Glomerular visceral epithelial cell (primary cell): ENCODE data around the gene DNAH1.
A peak's percentile ranks its signal among the peaks of the same experiment; 100 is the strongest.

Experiments used
- DNase-seq: peaks from one replicate; pipeline ENCODE4 v3.0.0-alpha.2; 2016; ENCODE audit errors: extremely low spot score

DNAH1 gene

DNA sequence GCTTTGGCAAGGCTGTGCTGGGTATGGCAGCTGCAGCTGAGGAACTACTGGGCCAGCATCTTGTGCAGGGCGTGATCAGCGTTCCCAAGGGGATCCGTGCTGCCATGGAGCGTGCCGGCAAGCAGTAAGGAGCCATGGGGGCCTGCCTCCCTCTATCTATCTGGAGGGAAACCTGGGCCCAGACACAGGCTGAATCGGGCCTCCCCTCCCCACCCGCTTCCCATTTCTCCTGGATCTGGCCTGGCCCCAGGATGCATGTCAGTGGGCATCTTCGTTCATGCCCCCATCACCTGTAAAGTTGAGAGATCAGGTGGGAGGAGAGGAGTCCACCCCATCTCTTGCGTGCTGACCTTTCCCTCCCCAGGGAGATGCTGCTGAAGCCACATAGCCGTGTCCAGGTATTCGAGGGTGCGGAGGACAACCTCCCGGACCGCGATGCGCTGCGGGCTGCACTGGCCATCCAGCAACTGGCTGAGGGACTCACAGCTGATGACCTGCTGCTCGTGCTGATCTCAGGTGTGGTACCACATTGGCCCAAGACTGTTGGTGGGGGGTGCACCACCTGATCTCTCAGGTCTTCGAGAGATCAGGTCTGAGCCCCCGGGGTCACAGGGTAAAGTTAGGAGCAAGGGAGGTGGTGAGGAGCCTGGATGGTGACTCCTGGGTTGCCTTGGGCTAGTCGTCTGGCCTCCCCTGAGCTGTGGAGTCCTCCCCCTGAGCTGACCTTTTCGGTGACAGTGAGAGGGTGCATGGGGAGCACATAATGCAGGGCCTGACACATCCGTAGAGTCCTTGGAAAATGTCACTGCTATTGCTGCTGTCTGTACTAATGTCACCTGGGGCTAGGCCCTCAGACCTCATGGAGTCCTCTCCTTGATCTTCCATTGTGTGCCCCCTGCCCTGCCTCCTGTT lies 25.3 kb upstream of the DNAH1 start:
- DNase-seq = no peak

DNA sequence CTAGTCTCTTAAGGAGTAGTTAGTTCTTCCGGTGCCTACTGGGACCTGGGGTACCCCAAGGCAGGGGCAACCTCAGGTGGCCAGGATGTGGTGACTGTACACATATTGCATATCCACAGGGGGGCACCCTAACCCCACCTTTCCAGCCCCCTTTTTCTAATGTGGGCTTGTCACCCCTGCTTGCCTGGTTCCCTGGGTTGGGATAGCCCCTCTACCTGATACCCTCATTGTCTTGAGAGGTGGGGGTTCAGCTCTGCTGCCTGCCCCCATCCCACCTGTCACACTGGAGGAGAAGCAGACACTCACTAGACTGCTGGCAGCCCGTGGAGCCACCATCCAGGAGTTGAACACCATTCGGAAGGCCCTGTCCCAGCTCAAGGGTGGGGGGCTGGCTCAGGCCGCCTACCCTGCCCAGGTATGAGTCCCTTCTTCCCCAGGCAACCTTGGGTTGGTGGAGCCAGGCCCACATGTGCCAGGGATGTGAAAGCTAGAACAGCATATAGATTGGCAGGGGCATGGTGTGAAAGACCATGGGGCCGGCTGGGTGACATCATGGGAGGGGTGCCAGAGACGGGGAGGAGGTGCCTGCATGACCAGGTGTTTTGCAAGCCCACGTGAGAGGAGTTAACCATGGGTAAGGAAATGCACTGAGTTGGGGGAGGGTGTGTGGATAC lies 24.5 kb upstream of the DNAH1 start:
- no peak for DNase-seq

DNA sequence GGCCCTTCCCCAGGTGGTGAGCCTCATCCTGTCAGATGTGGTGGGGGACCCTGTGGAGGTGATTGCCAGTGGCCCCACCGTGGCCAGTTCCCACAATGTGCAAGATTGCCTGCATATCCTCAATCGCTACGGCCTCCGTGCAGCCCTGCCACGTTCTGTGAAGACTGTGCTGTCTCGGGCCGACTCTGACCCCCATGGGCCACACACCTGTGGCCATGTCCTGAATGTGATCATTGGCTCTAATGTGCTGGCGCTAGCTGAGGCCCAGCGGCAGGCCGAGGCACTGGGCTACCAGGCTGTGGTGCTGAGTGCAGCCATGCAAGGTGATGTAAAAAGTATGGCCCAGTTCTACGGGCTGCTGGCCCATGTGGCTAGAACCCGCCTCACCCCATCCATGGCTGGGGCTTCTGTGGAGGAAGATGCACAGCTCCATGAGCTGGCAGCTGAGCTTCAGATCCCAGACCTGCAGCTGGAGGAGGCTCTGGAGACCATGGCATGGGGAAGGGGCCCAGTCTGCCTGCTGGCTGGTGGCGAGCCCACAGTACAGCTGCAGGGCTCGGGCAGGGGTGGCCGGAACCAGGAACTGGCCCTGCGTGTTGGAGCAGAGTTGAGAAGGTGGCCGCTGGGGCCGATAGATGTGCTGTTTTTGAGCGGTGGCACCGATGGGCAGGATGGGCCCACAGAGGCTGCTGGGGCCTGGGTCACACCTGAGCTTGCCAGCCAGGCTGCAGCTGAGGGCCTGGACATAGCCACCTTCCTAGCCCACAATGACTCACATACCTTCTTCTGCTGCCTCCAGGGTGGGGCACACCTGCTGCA lies 23.7 kb upstream of the DNAH1 start:
- no peak for DNase-seq

DNA sequence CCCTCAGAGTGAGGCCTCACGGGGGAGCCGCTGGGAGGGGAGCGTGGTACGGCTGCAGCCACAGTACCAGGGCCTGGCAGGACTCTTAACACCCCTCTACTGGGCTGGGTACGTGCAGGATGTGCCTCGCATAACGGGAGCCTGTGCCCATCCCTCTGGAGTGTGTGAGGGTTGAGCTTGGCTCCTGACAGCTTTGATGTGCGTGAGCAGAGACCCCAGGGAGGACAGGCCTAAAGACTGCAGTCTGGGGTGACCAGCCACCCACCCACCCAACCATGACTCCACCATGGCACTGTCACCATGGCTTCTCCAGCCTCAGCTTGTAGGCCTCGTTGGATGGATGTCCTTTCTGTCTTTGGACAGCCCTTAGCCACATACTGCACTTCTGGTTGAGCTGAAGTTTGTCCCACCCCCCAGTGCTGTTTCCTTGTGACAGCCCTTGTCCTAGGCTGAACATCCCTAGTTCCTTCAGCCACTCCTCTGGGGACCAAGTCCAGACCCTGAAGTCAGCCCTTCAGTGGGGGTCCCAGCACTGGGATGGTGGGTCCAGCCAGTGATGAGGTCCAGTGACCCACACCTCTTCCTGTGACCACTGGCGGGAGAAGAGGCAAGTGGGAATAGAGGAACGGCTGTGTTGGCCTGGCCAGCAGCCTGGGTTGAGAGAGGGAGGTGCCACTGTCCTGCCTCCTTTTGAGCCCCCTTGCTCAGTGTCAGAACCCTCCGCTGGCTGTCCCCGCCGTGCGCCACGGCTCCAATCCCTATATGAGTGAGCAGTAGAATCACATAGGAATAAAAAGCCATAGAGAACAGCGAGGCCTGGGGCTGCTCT lies 22.4 kb upstream of the DNAH1 start:
- DNase-seq = no peak

DNA sequence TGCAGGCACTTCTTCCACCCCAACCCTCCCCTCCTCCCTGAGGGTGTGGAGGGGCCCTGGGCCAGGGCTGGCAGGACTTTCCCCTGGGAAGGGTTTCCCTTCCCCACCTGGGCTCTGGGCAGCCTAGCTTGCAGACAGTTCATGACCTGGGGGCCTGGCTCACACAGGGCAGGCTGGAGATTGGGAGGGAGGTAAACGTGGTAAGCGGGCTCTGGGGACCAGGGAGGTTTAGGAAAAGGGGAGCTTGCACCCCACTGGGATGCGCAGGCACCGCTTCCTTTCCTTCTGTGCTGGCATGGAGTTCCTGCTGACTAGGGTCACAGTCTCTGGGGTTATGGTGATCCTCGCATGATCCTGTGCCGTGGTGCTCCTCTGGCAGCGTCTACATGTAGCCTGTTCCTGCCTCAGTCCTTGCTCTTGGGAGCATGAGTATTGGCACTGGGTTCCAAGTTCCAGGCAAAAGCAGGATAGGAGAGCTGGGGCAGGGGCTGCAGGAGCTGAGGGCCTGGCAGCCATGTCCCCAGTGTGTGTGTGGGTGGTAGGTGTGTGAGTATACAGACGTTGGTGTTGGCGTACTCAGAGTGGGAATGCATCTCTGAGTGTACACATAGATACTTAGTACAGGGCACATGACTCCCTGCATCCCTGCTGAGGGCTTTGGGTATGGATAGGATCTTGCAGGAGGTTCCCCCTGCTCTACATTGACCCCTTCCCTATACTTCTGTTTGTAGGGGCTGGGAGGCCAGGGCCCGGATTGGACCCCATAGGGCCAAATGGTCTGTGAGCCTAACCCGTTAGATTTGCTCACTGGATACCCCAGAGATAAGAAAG lies 21.6 kb upstream of the DNAH1 start:
- no peak for DNase-seq

DNA sequence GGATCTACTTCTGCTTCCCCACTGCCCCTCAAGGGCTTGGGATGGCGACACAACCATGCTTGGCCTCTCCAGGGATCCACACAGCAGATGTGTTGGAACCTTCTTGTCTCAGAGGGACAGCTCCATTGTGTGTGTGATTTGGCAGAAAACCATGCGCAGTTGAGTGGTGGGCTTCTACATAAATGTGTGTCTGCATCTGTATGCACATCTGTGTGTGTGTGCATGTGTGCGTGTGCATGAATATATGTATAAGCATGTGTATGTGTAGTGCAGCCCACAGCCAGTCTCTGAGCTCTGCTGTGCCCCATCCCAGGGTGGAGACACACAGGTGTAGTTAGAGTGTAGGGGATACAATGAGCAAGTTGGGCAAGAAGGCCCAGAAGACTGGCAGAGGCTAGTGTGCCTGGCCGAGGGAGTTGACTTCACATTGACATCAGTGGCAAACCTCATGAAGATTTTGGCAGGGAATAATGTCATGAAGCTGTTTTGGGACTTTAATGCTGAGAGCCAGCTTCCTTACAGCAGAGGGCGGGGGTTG lies 20.4 kb upstream of the DNAH1 start:
- DNase-seq = no peak

DNA sequence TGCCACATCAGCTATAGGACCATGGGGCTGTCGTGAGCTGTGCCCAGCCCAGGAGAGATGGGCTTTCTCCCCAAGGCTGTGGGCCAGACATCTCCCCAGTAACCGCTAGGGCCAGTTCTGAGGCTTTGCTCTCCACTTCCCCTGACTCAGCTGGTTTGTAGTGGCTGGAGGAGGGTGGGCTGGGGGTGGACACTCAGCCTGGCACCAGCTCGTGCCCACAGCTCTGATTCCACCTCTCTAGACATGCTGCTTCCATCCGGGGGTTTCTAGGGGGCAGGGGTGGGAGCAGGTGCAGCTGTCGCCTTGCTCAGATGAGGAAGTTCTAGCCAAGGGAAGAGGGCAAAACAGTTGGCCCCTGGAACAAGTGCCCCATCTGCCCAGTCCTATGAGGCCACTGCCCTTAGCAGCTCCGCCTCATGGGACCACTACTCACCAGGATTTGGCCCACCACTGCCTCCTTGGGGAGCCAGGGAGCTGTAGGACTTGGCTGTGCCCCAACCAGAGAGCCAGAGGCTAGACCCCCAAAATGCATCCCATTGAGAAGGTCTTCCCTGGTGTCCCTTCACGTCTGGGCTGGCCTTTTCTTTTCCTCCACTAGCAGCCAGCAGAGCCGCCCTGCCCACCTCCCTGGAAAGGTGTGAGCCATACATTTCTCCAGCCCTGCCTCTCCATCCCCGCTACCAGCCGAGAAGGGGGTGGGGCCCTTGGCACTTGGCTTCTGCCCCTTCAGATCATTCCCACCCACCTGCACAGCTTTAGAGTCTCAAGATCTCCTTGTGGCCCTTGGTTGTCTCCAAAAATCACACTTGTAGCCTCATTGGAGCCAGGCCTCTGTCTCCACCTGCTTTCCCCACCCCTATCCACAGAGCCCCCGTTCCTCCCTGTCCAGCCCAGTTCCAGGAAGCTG lies 18.6 kb upstream of the DNAH1 start:
- DNase-seq = no peak

DNA sequence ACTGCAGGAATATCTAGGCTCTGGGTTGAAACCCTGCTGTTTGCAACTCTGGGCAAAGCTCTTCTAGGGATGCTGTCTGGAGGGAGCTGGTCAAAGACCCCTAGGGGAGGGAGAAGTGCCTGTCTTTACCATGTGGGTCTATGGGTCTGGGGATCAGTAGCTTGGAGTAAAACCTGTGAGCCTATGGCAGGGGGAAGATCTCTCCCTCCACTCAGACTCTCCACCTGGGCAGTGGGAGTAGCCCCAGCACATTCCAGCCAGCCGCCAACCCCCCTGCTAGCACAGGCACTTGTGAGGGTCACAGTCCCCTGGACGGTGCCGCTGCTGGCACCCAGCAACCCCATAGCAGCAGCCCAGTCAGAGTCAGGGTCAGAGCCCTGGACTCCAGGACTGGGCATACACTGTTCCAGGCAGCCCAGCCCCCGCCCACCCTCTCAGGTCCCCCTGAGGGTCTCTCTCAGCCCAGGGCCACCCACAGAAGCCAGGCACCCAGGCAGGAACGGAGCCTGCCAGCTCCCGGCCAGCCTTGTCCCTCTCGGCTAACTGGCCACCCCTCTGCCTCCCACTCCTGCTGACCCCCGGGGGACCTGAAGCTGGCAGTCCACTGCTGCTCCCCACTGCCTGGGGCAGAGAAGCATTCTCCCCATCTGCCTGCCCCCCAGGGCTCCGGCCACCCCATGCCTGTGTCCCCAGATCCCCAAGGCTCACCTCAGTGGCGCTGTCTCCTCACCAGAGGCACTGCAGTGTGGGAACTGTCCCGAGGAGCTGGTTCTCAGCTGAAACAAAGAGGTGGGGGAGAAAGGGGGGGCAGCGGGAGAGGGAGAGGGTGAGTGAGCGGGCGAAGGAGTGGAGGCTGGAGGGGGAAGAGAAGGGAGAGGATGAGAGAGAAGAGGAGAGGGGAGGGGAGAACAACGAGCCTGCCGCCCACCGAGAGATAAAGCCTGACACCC lies 17.7 kb upstream of the DNAH1 start:
- no peak for DNase-seq

DNA sequence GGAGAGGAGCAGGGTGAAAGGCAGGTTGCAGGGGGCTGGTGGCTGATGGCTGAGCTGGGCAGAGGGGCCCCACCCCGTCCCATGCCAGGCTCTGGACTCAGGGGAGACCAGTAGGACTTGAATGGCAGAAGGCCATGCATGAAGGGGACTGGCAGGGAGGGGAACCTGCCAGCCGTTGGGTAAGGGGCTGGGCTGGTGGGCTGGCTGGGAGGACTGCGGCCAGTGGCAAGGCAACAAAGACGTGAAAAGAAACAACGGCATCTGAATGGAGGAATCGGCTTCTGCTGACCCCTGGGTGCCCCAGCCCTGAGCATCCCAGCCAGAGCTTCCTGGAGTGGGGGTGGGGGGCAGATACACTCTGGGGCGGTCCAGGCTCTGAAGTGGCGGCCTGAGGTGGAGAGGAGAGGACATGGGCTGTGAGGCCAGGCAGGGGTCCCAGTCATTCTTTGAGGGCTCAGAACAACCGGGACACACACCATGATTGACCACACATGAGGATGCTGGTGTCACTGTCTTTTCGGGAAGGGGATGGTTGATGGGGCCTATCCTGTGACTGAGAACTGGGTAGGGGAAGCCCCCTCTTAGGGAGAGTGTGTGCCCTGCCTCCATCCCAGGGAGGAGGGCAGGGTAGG lies 16.8 kb upstream of the DNAH1 start:
- no peak for DNase-seq

DNA sequence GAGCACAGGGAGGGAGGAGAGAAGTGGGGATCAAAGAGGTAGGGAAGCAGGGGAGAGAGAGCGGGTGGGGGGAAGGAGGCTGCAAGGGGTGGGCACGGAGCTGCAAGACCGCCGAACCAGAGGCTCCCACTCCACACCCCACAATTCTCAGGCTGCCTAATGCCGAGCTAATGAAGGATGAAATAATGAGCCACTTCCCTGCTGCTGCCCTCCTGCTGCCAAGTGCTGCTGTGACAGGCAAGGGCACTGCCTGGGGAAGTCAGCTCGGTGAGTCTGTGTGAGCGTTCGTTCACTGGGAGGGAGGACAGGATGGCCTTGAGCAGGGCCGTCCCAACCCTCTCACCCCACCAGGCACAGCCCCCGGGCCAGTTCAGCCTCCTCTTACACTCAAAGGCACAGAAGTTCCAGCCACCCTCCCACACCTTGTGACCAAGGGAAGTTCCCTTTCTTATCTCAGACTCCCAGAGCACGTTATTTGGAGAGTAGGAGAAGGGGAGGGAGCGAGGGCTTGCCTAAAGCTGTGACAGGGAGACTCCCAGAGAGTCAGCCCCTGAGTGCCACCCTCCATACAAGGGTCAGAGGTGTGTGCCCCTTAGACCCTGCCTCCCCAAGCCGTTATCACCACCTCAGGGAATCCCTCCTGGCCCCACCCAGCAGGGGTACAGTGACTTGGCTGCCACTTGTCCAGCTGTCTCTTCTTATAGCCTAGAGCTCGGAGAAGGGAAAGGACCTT lies 16.1 kb upstream of the DNAH1 start:
- peak; percentile 39 for DNase-seq

DNA sequence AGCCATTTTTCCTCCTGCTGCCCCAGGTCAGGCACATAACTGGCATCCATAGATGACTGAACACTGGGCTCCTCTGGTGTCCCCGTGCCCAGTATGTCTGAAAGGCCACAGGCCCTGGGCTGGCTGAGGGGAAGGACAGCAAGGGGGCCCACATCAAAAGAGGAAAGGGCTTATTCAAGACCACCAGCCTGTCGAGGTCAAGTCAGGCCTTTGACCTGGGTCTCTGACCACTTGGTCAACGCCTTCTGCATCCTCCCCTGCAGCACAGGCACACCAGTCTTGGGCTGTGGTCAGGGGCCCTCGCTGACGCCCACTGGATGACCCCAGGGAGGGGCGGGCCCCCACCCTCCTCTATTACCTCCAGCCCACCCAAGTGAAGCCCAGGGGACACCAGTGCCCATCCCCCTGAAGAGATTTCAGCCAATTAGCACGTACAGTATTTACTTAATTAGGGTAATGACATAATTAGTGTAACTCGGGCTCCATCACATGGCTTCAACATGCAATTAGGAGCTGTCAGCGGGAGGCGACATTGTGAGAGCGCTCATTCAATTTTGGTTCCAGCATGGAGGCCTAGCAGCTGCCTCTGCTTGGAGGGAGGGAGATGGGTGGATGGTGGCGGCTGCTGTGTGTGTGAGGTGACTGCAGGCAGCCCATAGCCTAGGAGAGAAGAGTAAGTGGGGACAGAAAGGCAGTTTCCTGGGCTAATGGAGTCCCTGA lies 13.5 kb upstream of the DNAH1 start:
- DNase-seq = no peak

DNA sequence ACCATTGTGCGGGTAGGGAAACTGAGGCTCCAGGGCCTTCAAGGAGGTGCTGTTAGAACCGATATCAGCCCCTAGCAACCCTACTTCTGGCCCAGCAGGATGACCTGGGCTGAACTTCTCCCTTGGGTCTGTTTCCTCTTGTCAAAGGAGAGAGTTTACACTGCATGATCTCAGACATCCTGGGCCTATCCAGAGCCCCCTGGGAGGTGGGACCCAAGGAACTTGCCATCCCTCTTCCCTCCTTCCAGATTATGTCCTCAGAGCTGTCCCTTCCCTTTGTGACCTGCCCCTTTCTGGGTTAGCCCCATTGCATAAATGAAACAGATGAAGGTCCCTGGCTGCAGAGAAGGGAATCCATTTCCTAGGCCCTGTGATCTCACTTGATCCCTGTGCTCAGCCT lies 12.3 kb upstream of the DNAH1 start:
- DNase-seq = no peak

DNA sequence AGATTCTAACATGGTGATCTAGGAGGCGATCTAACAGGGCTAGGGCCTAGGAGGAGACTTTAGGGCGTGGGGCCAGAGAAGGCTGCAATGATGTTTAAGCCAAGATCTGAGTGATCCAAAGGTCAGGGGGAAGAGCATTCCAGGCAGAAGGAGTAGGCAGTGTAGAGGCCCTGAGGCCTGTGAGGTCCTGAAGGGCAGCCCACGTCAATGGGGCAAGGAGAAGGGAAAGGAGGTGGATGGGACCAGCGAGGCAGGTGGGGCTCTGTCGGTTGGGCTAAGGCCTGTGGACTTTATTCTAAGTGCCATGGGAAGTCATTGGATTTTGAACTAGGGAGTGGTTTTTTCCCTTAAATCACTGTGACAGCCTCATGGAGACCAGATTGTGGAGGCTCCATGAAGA lies 10.2 kb upstream of the DNAH1 start:
- no peak for DNase-seq

DNA sequence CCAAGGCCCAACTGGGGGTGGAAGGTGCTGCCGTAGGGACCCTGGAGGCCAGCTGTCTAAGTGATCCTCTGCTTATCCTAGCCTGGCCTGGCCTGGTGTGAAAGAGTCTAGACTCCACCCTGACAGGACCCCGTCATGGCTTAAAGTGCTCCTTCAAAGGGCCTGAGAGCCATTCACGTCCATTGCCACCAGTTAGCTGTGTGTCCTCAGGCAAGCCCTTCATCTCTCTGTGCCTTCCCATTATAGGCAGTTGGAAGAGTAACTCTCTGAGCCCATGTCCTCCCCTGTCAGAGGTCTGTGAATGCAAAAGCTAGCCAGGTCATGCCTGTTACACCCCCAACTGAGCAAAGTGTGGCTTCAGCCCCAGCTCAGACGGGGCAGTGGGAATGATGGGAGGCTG lies 9.1 kb upstream of the DNAH1 start:
- DNase-seq = no peak

DNA sequence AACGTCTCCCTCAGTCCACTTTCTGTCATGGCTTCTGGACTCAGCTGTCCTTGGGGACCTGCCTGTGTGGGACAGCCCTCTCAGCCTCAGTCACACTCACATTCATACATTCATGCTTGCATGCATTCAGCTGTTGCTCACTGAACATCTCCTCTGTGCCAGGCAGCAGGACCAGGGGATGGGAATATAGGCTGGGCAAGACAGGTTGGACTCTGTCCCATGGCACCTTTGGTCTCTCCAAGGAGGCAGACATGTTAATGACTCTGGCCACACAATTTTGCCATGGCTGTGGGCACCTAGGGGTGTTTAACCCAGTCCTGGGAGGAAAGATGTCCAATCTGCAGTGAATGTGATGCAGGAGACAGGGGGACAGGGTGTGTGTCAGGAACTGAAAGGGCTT lies 7.8 kb upstream of the DNAH1 start:
- DNase-seq = no peak

DNA sequence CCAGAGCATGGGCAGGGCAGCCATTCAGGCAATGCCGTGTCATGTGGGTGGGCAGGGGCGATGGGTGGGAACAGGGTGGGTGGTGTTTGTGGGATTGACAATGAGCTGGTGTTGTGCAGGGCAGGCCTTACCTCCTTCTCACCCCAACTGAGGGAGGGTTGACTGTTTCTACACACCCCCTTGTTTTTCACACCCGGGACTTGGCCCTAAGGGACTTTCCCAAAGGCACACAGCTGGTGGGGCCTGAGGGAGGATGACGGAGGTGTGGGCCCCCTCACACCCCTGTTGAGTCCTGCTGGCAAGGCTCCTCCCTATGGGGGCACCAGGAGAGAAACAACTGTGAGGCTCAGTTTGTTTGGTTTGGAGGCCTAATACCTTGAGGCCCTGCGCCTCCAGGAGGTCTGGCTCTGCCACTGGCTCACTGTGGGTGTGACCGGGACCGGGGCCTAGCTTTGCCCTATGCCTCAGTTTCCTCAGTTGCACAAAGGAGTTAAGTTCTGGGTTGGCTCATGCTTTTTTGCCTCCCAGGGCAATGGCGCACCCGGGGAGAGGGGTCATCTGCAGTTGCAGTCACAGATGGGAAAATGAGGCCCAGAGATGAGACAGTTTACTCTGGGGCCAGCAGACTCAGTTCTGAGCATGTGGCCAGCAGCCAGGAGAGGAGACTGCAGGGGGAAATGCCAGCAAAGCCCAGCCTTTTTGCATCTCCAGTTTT lies 5.1 kb upstream of the DNAH1 start:
- DNase-seq = no peak
